ENCODE measurements around the gene PRPF38B.
"Not testable (repeated sequence)": the region's sequence is repeated elsewhere in the genome, so short reads cannot be mapped to it uniquely, and the experiment has no call there.

GRCh38 chr1:108667422-108667821 is 24.7 kb upstream of the PRPF38B start:
- TF ChIP-seq CTCF, POLR2A (IDR thresholded peaks at IDR 0.05): not testable (repeated sequence)

All from body of pancreas (tissue), 4 donors.